Activated CD4-positive, alpha-beta T cell treated with anti-CD3 and anti-CD28 coated beads, Interleukin-2, amount 50 U/mL, for 1 hour (primary cell): ENCODE results near the gene NRSN2.

Experiments
- DNase-seq: peaks from one replicate; pipeline ENCODE4 v3.0.0-alpha.2; 2020

NRSN2 gene, protein sequence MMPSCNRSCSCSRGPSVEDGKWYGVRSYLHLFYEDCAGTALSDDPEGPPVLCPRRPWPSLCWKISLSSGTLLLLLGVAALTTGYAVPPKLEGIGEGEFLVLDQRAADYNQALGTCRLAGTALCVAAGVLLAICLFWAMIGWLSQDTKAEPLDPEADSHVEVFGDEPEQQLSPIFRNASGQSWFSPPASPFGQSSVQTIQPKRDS

DNA sequence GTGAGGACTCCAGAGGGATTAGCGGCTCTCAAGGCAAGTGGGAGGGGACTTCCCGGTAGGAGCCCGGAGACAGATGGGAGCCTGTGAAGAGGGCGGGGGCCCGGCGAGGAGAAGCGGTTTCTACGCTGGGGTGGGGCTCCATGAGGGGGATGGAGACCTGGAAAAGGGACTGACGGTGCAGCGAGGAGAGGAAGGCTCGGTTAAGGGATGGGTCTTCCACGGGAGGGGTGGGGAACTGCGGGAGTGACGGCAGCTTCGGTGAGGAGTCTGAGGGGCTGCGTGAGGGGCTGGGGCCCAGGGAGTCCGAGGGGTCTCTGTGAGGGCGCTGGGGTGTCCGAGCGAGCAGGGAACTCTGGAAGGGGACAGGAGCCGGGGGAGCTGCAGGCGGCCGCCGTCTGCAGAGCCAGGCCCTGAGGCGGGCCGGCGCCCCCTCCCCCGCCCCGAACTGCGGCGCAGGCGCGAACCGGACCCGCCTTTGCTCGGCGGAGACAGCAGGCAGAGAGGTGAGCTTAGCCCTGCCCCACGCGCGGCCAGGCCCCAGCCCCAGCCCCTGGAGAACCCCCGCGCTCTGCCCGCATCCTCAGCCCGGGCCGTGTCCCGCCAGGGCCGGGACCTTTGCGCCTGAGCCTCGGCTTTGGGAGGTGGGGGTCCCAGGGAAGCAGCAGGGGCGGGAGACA lies at the start of gene NRSN2:
TSS of gene NRSN2 (plus strand) at position 472 of the 677 bp plus-strand sequence. CDS start 2,533 bp downstream, outside the sequence.
- DNase-seq = no peak

DNA sequence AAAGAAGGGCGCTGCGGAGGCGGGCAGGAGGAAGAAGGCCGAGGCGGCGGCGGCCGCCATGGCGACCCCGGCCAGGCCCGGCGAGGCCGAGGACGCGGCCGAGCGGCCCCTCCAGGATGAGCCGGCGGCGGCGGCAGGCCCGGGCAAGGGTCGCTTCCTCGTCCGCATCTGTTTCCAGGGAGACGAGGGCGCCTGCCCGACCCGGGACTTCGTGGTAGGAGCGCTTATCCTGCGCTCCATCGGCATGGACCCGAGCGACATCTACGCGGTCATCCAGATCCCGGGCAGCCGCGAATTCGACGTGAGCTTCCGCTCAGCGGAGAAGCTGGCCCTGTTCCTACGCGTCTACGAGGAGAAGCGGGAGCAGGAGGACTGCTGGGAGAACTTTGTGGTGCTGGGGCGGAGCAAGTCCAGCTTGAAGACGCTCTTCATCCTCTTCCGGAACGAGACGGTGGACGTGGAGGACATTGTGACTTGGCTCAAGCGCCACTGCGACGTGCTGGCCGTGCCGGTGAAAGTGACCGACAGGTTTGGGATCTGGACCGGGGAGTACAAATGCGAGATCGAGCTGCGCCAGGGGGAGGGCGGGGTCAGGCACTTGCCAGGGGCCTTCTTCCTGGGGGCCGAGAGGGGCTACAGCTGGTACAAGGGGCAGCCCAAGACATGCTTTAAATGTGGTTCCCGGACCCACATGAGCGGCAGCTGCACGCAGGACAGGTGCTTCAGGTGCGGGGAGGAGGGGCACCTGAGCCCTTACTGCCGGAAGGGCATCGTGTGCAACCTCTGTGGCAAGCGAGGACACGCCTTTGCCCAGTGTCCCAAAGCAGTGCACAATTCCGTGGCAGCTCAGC lies 48.8 kb upstream of the NRSN2 start:
- DNase-seq = peak; percentile 30

- no peak for DNase-seq
These were observed 48.0 kb upstream of the NRSN2 start for GRCh38 chr20:298776-299391.

DNA sequence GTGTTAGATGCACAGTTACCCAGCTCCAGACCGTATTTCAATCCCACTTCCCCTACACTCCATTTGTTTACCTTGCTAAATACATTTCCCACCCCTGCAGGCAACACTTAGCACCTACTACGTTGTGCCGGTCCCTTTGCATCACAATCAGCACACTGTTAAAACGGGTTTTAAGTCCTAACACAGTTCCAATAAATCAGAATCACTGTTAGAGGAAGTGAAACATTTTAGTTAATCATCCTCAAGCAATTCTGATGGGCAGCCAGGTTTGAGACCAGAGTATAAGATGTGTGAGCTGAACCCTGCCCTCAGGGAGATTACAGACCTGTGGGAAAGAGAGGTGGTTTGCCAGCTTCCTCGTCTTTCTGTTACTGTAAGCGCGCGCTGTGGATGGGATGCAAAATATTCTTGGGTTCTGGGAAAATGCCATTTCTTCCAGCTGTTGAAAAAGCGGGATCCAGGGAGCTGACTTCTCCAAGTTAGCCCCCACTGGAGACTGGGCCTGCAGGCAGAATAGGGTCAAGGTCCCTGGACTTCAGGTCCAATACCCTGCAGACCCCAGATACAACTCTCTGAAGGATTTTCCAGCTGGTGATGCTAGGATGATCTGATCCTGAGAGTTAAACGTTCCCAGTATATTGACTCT lies 46.4 kb upstream of the NRSN2 start:
- no peak for DNase-seq

GRCh38 chr20:301886-302848 lies 44.7 kb upstream of the NRSN2 start:
- no peak for DNase-seq

DNA sequence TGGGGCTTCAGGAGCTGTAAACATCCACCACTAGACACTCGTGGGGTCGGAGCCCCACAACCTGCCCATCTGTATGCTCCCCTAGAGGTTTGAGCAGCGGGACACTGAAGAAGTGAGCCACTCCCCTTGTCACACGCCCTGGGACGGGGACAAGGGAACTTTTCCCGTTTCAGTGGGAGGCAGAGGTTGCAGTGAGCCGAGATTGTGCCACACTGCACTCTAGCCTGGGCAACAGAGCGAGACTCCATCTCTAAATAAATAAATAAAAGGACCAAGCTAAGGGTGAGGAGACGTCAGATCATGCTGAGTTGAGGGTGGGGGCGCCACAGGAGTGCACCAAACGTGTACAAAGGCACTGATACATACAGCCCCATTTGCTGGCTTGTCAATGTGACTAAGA lies 41.2 kb upstream of the NRSN2 start:
- DNase-seq = no peak

DNA sequence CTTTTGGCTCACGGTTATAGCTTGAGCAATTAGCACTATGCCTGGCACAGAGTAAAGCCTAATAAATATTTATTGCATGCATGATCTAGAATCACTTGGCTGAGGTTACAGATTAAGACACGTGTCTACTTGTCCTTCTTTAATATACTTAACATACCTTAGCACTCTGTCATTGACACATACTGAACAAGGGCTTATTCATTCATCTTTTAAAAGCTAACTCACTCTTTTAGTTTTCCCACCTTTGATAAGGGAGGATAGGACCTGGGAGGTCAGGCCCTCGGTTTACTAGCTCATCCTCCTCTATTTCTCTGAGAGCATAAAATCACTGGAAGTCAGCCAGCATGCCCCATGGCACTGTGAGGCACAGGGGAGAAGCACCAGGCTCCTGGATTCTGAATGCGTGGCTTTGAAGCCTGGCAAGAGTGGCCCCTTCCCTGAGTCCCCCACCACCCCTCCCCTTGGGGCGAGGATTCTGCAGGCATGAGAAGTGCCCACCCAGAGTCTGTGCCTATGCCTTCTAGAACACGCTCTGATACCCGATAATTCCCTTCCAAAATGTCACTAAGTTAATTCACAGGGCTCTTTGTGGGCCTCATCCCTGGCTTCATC lies 38.4 kb upstream of the NRSN2 start:
- DNase-seq = no peak

DNA sequence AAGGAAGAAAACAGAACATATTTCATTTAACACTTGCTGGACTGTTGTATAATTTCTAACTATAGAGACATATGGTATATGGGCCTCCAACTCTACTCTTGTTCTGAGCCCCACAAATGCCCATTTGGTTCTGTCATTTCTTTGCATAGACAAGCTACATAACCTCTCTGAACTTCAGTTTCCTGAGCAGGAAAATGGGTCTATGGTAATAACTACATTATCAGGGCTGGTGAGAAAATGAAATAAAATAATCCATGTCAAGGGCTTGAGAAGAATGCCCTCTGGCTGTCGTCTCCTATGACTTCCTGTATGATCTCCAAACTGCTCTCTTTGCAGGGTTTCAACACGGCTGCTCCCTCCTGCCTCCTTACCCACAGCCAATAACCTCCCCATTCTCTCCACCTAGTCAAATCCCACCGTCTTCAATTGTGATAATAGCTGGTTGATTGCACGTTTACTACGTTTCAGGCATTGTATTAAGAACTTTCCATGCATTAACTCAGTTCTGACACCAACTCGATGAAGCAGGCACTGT lies 37.5 kb upstream of the NRSN2 start:
- DNase-seq = no peak

- DNase-seq = peak; percentile 66
These were observed 36.9 kb upstream of the NRSN2 start for GRCh38 chr20:309841-310644.

GRCh38 chr20:310645-311044 lies 36.3 kb upstream of the NRSN2 start:
- no peak for DNase-seq

- DNase-seq = no peak
These were observed 35.3 kb upstream of the NRSN2 start for GRCh38 chr20:311609-312008.

DNA sequence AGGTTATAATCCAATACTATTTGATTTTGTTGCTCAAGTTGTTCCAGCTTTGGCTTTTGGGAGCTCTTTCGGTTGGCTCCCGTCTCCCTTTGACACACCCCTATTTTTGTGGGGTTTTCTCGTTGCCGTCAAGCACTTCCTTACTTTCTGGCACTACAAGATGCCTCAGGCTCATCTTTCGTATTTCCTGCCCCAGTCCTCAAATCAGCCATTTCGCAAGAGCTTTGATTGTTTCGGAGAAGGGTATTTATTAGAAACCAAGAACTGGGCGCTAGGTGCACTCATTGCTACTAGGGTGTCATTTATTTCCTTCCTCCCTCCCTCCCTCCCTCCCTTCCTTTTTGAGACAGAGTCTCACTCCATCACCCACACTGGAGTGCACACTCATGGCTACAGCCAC lies 34.8 kb upstream of the NRSN2 start:
- no peak for DNase-seq

- DNase-seq = no peak
These were observed 34.0 kb upstream of the NRSN2 start for GRCh38 chr20:312866-313265.

- no peak for DNase-seq
These were observed 33.5 kb upstream of the NRSN2 start for GRCh38 chr20:313402-313801.

DNA sequence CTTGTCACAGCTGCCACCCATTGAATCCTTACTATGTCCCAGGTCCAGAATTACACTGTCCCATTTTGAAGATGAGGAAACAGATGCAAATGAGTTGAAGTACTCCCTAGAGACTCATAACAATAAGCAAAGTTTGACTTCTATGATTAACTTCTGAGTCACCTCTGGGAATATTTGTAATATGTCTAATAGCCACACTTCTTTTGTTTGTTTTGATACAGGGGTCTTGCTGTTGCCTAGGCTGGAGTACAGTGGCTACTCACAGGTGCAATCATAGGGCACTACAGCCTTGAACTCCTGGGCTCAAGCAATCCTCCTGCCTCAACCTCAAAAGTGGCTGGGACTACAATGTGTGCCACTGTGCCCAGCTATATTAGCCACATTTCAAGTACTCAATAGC lies 33.0 kb upstream of the NRSN2 start:
- no peak for DNase-seq

DNA sequence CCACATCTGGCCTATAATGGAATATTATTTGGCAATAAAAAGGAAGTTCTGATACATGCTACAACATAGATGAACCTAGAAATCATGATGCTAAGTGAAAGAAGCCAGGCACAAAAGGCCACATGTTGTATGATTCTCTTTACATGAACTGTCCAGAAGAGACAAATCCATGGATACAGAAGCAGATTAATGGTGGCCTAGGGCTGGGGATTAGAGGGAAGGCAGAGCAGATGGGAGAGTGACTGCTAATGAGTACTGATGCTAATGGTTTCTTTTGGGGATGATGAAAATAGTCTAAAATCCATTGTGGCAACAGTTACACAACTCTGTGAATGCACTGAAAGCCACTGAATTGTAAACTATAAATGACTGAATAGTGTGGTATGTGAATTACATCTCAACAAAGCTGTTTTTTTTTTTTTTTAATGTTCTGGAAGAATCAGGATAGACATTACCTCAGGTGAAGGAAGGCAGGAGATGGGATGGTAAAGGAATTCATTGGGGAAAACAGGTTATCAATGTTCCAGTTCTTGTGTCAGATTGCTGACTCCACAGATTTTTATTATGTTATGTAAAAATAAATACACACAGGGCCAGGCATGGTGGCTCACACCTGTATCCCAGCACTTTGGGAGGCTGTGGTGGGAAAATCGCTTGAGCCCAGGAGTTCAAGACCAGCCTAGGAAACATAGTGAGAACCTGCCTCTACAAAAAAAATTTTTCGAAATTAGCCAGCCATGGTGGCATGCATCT lies 30.4 kb upstream of the NRSN2 start:
- DNase-seq = no peak

DNA sequence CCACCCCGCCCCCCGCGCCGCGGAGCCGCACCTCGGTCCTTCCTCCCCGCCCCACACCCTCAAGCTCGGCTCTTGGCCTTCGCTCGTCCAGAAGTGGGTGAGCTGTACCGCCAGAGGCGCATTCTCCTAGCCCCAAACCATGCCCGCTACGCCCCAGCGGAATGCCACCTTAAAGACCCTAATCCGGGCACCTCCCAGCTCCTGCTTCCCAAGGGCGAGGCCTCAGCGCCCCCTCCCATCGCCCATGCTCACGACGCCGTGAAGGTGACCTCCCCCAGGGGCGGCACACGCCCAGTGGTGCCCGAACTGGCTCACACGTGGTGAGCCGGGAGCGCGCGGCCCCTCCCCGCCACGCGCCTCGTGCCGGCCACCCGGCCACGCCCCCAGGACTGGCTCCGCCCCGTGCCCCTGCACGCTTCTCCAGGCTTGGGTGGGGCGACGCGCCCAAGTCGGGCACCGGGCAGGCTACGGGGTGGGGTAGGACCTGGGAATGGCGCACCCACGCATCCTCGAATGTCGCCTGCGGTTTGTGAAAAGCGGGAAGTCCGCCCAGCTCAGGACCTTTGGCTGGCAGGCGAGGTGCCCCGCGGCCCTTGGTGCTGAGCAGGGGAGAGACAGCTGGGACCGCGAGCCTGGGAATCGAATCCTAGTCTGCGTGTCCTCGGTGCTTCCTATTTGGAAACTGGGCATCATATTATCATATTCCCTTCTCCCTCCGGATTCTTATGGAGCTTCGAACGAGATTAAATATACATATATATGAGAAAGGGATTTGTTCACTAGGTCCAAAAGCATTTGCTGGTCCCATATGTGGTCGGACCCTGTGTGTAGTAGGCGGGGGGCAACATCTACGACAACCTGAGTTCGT lies 22.5 kb upstream of the NRSN2 start:
- peak; percentile 86 for DNase-seq
